Hepatocyte (in vitro differentiated cells): ENCODE results near the gene THY1. TPM values are rescaled to one million over a fixed set of nuclear protein-coding genes. Genes with fewer than 3 reads are reported as not detected.
A peak's percentile ranks its signal among the peaks of the same experiment; 100 is the strongest.

Experiments used
- DNase-seq: peaks from one replicate; pipeline ENCODE4 v3.0.0-alpha.2; 2016; ENCODE audit warnings: low spot score
- H2AFZ ChIP-seq: fragments of 200-600 bp; sonication (generic); 2 replicates; pipeline ENCODE4 v1.6.0; 2016; ENCODE audit warnings: antibody characterized with exemption, mild to moderate bottlenecking
- H3K27ac ChIP-seq: fragments of 200-600 bp; sonication (generic); 2 replicates; pipeline ENCODE4 v1.5.1; 2016; ENCODE audit warnings: mild to moderate bottlenecking
- H3K27me3 ChIP-seq: fragments of 200-600 bp; sonication (generic); 2 replicates; pipeline ENCODE4 v1.6.1; 2016
- H3K36me3 ChIP-seq: fragments of 200-600 bp; sonication (generic); replicated peaks from 2 replicates; pipeline ENCODE4 v1.5.1; 2016; ENCODE audit warnings: low read depth; ENCODE audit not compliant: insufficient read depth
- H3K4me1 ChIP-seq: fragments of 200-600 bp; sonication (generic); 2 replicates; pipeline ENCODE4 v1.5.1; 2016; ENCODE audit warnings: mild to moderate bottlenecking, moderate library complexity; ENCODE audit not compliant: insufficient read depth
- H3K4me2 ChIP-seq: fragments of 200-600 bp; sonication (generic); 2 replicates; pipeline ENCODE4 v1.6.0; 2016
- H3K4me3 ChIP-seq: fragments of 200-600 bp; sonication (generic); 2 replicates; pipeline ENCODE4 v1.5.1; 2016; ENCODE audit warnings: mild to moderate bottlenecking
- H3K79me2 ChIP-seq: fragments of 200-600 bp; sonication (generic); 2 replicates; pipeline ENCODE4 v1.6.0; 2017; ENCODE audit warnings: mild to moderate bottlenecking
- H3K9me2 ChIP-seq: fragments of 200-600 bp; sonication (generic); replicated peaks from 2 replicates; pipeline ENCODE4 v1.6.0; 2017; ENCODE audit warnings: mild to moderate bottlenecking; ENCODE audit not compliant: insufficient read depth
- H3K9me3 ChIP-seq: fragments of 200-600 bp; sonication (generic); 2 replicates; pipeline ENCODE4 v1.5.1; 2016; ENCODE audit warnings: low read depth, mild to moderate bottlenecking
- H4K20me1 ChIP-seq: fragments of 200-600 bp; sonication (generic); 2 replicates; pipeline ENCODE4 v1.6.0; 2016; ENCODE audit warnings: mild to moderate bottlenecking; ENCODE audit not compliant: insufficient read depth, poor library complexity, severe bottlenecking
- CTCF ChIP-seq: fragments of 200-600 bp; sonication (generic); IDR thresholded peaks from 2 replicates; pipeline ENCODE4 v1.5.1; 2016; ENCODE audit warnings: antibody characterized with exemption, mild to moderate bottlenecking; ENCODE audit not compliant: poor library complexity
- EZH2 ChIP-seq: fragments of 200-600 bp; sonication (generic); IDR thresholded peaks from 2 replicates; pipeline ENCODE4 v1.6.1; 2016; ENCODE audit warnings: antibody characterized with exemption, mild to moderate bottlenecking, borderline replicate concordance
- EZH2phosphoT487 ChIP-seq: fragments of 200-600 bp; sonication (generic); IDR thresholded peaks from one replicate; pipeline ENCODE4 v1.6.1; 2018; ENCODE audit warnings: antibody characterized with exemption, mild to moderate bottlenecking, low read depth, moderate library complexity; ENCODE audit not compliant: unreplicated experiment, severe bottlenecking
- WGBS: methylation state at CpG from one replicate; pipeline ENCODE4 v1.1.6; 2016; ENCODE audit warnings: low lambda C conversion rate; ENCODE audit errors: missing lambda C conversion rate; 5-methylcytosine and 5-hydroxymethylcytosine counted together
- polyA plus RNA-seq: library from polyadenylated mRNA; unstranded; fragments of >200 nt; fragmentation: Nextera tagmentation; extraction: Ambion mirVana; gene quantifications from 2 replicates; pipeline ENCODE4 v1.2.1, GENCODE V29; 2016
- total RNA-seq: library from RNA; depleted of rRNA; stranded (reverse); fragments of >200 nt; gene quantifications from 2 replicates; pipeline ENCODE4 v1.2.3, GENCODE V29; 2014

THY1 gene
- total and polyA plus RNA-seq, 2 experiments from 2014 or later: 52.1 to 156 TPM

DNA sequence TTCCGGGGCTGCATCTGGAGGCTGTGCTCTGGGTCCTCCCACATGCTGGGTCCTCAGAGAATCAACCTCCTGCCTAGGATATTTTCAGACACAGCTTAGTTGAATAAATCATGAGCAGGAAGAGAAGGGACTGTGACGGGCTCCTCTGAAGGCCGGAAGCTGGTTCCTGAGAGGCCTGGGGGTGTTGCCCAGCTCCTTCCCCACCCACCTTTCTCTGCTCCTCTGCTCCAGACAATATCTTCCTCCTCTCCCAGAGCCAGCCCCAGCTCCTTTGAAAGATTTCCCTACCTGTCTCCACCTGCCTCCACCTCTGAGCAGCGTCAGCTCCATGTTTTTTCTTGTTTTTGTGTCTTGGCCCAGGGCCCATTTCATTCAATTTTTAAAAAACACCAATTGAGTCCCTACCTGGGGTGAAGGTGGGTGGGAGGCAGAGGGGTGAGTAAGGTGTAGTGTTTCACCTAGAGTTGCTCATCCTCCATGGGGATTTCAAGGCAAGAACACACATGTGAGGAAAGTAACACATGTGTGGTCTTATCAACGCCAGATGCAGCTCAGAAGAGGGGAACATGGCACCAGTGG is 24.8 kb upstream of the THY1 start:
- no peak overlapping the region for H3K27ac ChIP-seq
- 81% methylated on average over 5 of the region's 5 CpGs for WGBS
- H3K79me2 ChIP-seq: no peaks in the 10 kb centered on the region
- no peak overlapping the region for H3K4me3 ChIP-seq
- TF ChIP-seq EZH2phosphoT487 (no peak), EZH2 (no peak), CTCF (no peak)
- H3K36me3 ChIP-seq: no peaks in the 10 kb centered on the region
- H4K20me1 ChIP-seq: no peaks in the 10 kb centered on the region
- DNase-seq: no peak
- H3K27me3 ChIP-seq: no peaks in the 10 kb centered on the region
- no peak overlapping the region for H3K4me2 ChIP-seq
- peaks cover 9% of the 10 kb centered on the region for H3K4me1 ChIP-seq
- H2AFZ ChIP-seq: no peak overlapping the region
- no peaks in the 10 kb centered on the region for H3K9me3 ChIP-seq
- H3K9me2 ChIP-seq: no peaks in the 10 kb centered on the region

GRCh38 chr11:119446871-119447663 is 24.1 kb upstream of the THY1 start:
- H3K27me3 ChIP-seq: no peaks in the 10 kb centered on the region
- no peak overlapping the region for H2AFZ ChIP-seq
- peak overlapping the region; percentile 66 for H3K27ac ChIP-seq
- no peaks in the 10 kb centered on the region for H3K9me2 ChIP-seq
- H3K9me3 ChIP-seq: no peaks in the 10 kb centered on the region
- H3K4me1 ChIP-seq: peaks cover 9% of the 10 kb centered on the region
- no peaks in the 10 kb centered on the region for H3K79me2 ChIP-seq
- DNase-seq: no peak
- no peak for TF ChIP-seq CTCF
- TF ChIP-seq EZH2: no peak
- no peak for TF ChIP-seq EZH2phosphoT487
- H3K4me3 ChIP-seq: no peak overlapping the region
- WGBS: 87% methylated on average over 10 of the region's 10 CpGs
- H3K4me2 ChIP-seq: no peak overlapping the region
- no peaks in the 10 kb centered on the region for H4K20me1 ChIP-seq
- no peaks in the 10 kb centered on the region for H3K36me3 ChIP-seq

- TF ChIP-seq EZH2phosphoT487: no peak
- TF ChIP-seq CTCF: no peak
- no peak for TF ChIP-seq EZH2
- H3K9me3 ChIP-seq: no peaks in the 10 kb centered on the region
- H3K79me2 ChIP-seq: no peaks in the 10 kb centered on the region
- no peaks in the 10 kb centered on the region for H3K9me2 ChIP-seq
- WGBS: 86% methylated on average over 8 of the region's 8 CpGs
- H3K4me1 ChIP-seq: peaks cover 9% of the 10 kb centered on the region
- no peaks in the 10 kb centered on the region for H3K36me3 ChIP-seq
- no peak overlapping the region for H2AFZ ChIP-seq
- H4K20me1 ChIP-seq: no peaks in the 10 kb centered on the region
- DNase-seq: no peak
- no peaks in the 10 kb centered on the region for H3K27me3 ChIP-seq
- peak overlapping the region; percentile 30 for H3K4me2 ChIP-seq
- no peak overlapping the region for H3K4me3 ChIP-seq
- H3K27ac ChIP-seq: peak overlapping the region; percentile 66
Measured at GRCh38 chr11:119446434-119446833, 23.5 kb upstream of the THY1 start.
